ENCODE results near the gene ALMS1.

DNA sequence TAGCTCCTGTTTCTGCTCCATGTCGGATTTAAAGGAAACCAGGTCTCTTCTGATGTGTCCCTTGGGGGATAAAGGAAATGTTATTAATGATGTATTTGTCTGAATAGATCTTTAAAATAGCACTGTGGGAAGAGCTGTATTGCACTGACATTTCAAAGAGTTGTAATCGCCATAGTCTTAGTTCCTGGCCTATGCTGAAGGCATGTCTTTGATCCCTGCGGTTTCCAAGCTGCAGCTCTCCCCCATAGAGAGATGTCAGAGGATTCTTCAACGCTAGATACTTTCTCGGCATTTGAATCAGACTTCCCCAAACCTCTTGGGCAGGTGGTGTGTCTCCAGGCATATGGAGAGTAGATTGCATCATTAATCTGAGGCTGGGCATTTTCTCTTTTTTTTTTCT lies 216.1 kb downstream of the ALMS1 start:
- TF ChIP-seq CEBPB (IDR thresholded peaks at IDR 0.05; ENCODE audit: low read depth, low read length) (no peak), ZNF274 (IDR thresholded peaks at IDR 0.05; ENCODE audit: borderline replicate concordance, extremely low read depth, low read length) (no peak), SP2 (IDR thresholded peaks at IDR 0.05; ENCODE audit: low read length) (no peak), GABPA (IDR thresholded peaks at IDR 0.05; ENCODE audit: borderline replicate concordance, insufficient read depth, low read length) (no peak), CREB1 (IDR thresholded peaks at IDR 0.05) (no peak), NRF1 (IDR thresholded peaks at IDR 0.05; ENCODE audit: low read depth, low read length) (no peak), CHD2 (IDR thresholded peaks at IDR 0.05; ENCODE audit: low read length) (no peak)
- TF ChIP-seq, protein P1, sequence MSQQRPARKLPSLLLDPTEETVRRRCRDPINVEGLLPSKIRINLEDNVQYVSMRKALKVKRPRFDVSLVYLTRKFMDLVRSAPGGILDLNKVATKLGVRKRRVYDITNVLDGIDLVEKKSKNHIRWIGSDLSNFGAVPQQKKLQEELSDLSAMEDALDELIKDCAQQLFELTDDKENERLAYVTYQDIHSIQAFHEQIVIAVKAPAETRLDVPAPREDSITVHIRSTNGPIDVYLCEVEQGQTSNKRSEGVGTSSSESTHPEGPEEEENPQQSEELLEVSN (IDR thresholded peaks at IDR 0.05) = no peak
- TF ChIP-seq, protein P2, sequence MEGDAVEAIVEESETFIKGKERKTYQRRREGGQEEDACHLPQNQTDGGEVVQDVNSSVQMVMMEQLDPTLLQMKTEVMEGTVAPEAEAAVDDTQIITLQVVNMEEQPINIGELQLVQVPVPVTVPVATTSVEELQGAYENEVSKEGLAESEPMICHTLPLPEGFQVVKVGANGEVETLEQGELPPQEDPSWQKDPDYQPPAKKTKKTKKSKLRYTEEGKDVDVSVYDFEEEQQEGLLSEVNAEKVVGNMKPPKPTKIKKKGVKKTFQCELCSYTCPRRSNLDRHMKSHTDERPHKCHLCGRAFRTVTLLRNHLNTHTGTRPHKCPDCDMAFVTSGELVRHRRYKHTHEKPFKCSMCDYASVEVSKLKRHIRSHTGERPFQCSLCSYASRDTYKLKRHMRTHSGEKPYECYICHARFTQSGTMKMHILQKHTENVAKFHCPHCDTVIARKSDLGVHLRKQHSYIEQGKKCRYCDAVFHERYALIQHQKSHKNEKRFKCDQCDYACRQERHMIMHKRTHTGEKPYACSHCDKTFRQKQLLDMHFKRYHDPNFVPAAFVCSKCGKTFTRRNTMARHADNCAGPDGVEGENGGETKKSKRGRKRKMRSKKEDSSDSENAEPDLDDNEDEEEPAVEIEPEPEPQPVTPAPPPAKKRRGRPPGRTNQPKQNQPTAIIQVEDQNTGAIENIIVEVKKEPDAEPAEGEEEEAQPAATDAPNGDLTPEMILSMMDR (IDR thresholded peaks at IDR 0.05; ENCODE audit: control extremely low read depth in 1 of 3, insufficient read depth in 1 of 3, low read depth in 1 of 3, low read length in 3 of 3) = no peak
- TF ChIP-seq, protein P3, sequence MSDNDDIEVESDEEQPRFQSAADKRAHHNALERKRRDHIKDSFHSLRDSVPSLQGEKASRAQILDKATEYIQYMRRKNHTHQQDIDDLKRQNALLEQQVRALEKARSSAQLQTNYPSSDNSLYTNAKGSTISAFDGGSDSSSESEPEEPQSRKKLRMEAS (IDR thresholded peaks at IDR 0.05) = no peak
